ENCODE measurements around the gene AP4M1.

GRCh38 chr7:100157334-100158228 is 56.1 kb downstream of the AP4M1 start:
- TF ChIP-seq GATA2 (IDR thresholded peaks at IDR 0.05; ENCODE audit: low read depth, low read length), result no peak
- no peak for TF ChIP-seq GATA3 (IDR thresholded peaks at IDR 0.05; ENCODE audit: low read depth, low read length)
